ENCODE data around the gene GGACT.
"Not testable (repeated sequence)": the region's sequence is repeated elsewhere in the genome, so short reads cannot be mapped to it uniquely, and the experiment has no call there.

The GGACT gene

DNA sequence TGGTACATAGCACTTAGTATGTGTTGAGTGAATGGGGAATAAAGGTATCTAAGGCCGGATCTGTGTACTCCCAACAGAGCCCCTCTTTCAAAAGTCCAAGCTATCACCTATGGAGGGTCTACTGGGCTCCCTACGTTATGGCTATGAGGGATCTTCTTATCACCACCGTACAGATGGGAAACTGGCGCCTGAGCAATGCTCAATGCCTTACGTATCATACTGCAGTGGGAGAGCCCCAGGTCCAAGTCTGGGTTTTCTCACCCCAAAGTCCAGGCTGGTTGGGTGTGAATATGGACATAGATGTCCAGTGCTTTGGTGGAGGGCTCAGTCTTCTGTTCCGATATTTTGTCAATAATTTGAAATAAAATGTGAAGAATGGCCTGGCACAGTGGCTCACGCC is 13.1 kb upstream of the GGACT start:
- DNase-seq (ENCODE audit: low read depth in 3 of 3, low spot score in 1 of 3) = no peak

DNA sequence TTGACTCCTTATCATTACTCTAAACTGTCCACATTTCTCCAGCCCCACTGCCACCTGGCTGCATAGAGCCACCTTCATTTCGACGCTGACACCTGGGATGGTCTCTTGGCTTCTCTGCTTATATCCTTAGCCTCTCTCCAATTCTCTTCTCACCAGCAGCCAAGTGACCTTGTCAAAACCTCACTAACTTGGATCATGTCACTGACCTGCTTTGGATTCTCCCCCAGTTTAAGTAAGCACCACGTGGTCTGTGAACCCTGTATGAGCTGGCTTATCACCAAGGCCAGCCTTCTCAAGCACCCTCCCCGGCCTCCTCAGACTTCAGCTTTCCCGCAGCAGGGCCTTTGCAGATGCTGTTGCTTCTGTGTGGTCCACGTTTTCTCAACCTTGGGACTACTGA is 12.3 kb upstream of the GGACT start:
- DNase-seq (ENCODE audit: low read depth in 3 of 3, low spot score in 1 of 3) = no peak

DNA sequence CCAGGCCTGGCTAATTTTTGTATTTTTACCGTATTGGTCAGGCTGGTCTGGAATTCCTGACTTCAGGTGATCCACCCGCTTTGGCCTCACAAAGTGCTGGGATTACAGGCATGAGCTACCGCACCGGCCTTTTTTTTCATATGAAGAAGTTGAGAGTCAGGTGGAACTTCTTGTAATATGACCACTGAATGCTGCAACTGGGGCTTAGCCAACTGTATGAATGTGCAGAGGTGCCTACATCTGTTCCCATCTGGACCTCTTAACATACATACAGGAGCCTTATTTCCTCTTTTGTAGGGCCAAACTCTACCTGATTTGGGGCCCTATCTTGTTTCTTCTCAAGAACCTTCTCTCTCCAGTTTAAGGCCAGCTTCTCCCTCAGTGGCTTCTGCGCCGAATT is 11.9 kb upstream of the GGACT start:
- no peak for DNase-seq (ENCODE audit: low read depth in 3 of 3, low spot score in 1 of 3)

DNA sequence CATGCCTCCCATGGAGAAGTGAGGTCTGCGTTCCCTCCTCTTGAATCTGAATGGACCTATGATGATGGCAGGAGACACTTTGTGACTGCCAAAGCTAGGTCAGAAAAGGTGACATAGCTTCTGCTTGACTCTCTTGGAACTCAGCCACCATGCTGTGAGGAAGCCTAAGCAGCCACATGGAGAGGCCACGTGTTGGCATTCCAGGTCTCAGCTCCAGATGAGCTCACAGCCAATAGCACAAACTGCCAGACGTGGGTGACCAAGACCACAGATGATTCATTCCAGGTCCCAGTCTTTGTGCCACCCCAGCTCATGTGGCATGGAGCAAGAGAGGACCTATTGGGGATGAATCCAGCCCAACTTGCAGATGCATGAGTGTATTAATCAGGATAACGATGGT is 8.7 kb upstream of the GGACT start:
- no peak for DNase-seq (ENCODE audit: low read depth in 3 of 3, low spot score in 1 of 3)

DNA sequence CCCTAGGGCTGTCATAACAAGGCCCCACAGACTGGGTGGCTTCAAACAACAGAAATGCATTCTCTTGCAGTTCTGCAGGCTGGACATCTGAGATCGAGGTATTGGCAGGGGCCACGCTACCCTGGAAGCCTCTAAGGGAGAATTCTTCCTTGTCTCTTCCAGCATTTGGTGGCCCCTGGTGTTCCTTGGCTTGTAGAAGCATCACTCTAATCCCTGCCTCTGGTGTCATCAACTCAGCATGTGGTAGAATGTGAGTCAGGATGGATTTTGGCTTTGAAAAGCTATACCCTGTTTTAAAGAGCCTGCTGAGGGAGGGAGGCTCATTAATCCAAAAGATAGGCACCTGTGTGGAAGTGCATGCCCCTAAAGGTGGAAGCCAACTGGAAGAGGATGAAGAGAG is 7.9 kb upstream of the GGACT start:
- no peak for DNase-seq (ENCODE audit: low read depth in 3 of 3, low spot score in 1 of 3)

DNA sequence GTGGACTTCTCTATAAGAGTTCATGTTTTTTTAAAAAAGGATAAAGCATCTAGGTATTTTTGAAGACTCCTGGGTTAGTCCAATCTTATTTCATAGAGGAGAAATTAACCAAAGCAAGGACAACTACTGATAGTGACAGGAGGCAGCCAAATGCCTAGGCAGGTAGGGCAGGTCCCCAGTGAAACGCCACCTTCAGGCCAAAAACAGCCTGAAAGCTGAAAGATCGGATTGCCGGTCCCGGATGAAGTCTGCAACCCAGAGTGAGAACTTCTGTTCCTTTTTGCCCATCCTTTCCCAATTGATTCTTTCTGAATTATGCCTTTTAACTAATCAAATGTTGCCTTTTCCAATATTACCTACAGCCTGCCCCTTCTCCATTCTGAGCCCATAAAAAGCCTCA is 6.1 kb upstream of the GGACT start:
- DNase-seq (ENCODE audit: low read depth in 3 of 3, low spot score in 1 of 3) = no peak

DNA sequence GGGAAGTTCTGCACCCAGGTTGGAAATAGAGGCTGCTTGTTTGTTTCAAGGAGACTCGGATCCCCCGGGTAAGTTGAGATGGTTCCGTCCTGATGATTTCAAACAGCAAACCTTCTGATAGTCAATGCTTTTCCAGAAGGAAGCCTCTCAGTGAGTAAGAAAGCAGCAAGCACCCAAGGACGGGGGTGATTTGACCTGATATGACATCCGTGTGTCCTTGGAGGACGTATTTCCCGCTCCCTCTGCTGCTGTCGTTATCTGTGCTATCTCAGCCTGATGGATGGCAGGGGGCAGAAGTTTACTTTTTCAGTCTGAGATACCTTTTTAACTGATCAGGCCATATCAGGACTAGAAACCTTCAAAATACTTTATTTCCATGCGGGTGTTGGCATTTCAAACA is 5.7 kb upstream of the GGACT start:
- DNase-seq (ENCODE audit: low read depth in 3 of 3, low spot score in 1 of 3) = no peak

DNA sequence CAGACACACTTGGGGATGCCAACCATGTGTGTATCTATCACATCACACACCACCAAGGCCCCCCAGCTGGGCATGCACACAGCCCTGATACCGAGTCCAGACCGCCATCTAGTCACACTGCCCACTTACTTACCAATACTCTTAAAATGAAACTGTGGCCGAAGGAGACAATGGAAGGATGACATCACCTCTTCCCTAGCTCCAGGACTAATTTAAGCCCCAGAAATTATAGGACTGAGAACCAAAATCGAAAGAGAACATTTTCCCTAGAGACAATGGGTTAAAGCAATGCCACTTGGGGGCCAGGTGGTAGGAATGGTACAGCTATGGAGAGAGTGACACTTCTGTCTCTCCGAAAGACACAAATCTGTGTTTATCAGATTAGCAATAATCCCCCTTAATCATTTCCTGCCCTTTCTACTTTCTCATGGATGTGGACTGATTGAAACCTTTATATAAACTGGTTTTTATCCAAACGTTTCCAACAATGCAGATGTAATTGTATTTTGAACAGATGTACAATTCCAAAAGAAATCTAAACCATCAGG is 663 bp upstream of the GGACT start:
- DNase-seq (ENCODE audit: low read depth in 3 of 3, low spot score in 1 of 3) = no peak

DNA sequence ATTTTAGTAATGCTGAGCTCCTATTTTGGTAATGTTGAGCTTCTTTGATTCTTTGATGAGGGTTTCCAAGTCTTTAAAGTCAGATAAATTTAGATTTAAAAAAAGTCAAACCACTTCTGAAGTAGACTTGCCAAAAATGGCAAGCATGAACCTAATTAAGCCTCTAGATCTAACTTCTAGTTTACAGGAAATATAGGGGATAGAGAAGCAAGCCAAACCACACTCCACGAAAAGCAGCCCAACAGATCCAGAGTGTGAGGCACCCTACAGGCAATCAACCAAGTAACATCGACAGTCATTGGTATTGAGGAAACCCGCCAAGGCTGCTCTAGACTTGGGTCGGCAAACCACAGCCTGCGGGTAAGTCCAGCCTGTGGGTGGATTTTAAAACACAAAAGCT is 3.7 kb downstream of the GGACT start:
- no peak for DNase-seq (ENCODE audit: low read depth in 3 of 3, low spot score in 1 of 3)

DNA sequence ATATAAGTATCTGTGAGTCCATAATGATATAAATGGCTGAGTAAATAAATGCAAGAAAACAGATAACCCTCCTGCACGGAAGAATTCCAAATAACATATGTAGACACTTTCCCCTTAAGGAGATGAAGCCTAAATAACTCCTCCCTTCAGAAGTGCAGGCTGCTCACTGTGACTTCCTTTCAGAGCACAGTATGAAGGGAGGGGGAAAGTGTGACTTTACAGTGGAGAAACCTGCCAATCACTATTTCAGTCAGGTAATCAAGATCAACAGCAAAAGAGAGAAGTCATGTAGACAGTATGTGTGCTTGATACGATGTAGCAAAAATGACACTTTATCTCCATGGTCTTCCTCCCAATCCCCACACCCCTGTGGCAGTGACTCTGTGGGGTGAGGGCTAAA is 7.1 kb downstream of the GGACT start:
- DNase-seq (ENCODE audit: low read depth in 3 of 3, low spot score in 1 of 3) = no peak

DNA sequence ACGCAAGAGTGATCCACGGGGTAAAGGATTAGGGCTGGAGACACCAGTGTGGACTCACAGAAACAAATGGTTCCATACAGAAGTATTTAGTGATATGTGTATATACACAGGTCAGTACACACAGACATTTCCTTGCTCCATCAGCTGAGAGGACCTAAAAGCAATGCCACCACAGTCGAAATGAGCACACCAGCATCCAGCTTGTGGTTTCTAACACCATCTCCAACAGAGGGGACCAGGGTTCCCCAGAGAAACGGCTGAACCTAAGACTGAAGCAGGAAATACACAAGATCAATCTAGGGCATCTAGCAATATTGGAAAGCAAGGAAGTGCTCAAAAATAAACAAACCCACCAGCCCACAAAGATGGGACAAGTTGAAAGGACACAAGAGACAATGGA is 7.6 kb downstream of the GGACT start:
- DNase-seq (ENCODE audit: low read depth in 3 of 3, low spot score in 1 of 3) = no peak

DNA sequence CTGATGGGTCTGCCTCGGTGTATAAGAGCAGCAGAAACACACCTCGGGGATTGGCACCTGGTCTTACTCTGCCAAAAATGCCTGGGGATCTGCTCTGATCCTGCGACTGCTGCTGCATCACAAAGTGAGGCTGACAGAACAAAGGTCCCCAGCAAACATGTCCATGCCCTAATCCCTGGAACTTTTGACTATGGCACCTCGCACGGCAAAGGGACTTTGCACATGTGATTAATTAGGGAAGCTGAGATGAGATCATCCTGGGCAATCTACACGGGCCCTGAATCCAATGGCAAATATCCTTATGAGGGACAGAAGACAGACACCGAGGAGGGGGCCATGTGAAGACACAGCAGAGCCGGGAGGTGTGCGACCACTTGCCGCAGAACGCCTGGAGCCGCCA is 8.5 kb downstream of the GGACT start:
- DNase-seq (ENCODE audit: low read depth in 3 of 3, low spot score in 1 of 3) = no peak

DNA sequence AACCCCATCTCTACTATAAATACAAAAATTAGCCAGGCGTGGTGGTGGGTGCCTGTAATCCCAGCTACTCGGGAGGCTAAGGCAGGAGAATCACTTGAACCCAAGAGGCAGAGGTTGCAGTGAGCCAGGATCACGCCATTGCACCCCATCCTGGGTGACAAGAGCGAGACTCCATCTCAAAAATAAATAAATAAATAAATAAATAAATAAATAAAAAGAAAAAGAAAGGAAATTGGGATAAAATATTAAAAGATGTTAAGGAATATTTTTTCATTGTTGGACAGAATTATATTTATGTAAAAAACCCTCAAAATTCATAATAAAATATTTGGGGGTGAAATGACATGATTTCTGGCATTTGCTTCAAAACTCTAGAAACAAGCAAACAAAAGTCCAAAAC is 11.3 kb downstream of the GGACT start:
- DNase-seq (ENCODE audit: low read depth in 3 of 3, low spot score in 1 of 3) = not testable (repeated sequence)

DNA sequence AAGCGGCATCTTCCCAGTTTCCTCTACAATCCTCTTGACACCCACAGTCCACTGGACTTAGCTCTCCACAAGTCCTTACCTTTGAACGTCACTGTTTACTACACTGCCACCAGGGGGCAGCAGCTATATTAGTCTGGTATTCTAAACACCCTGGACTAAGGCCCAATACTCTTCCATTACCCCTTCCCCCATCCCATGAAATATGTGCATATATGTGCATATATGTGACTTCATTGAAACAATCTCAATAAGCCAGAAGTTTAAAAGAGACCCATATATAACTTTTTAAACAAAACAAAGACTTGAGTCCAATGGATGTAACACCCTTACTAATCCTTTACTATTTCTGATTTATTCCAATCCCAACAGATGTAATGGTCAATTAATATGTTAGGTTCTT is 15.5 kb downstream of the GGACT start:
- DNase-seq (ENCODE audit: low read depth in 3 of 3, low spot score in 1 of 3) = peak; percentile 54 to 57 (median 55)

DNA sequence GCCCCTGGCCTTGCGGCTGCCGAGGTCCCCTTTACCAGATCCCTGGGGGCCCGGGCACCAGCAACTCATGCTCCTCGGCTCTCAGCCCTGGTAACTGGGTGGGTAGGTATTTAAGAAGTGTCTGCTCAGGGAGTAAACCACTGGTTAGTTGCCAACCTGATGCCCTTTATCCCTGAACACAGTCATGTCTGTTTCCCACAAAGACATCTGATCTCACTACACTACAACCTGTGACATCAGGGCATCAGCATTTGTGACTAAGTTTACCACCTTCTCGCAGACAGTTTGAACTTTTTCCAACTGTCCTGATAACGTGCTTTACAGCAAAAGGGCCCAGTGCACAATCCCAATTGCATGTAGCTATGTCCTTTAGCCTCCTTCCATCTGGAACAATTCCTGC is 22.0 kb downstream of the GGACT start:
- DNase-seq (ENCODE audit: low read depth in 3 of 3, low spot score in 1 of 3) = no peak

DNA sequence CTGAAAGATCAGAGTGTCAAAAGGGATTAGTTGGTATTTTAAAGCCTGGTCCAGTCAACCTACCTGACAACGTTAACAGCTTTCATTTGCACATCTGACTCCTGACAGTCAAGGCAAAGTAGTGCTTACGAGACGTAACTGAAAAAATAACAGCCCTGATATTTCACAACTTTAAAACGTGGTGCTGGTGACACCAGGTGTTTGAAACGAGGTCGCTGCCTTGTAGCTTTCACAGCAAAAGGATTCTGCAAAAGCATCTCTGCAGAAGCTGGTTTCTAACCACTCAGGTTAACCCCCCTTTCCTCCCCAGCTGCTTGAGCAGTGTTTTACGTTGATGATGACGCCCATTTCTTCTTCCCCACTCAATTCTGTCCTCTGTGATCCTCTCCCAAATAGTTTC is 23.3 kb downstream of the GGACT start:
- DNase-seq (ENCODE audit: low read depth in 3 of 3, low spot score in 1 of 3) = no peak

DNA sequence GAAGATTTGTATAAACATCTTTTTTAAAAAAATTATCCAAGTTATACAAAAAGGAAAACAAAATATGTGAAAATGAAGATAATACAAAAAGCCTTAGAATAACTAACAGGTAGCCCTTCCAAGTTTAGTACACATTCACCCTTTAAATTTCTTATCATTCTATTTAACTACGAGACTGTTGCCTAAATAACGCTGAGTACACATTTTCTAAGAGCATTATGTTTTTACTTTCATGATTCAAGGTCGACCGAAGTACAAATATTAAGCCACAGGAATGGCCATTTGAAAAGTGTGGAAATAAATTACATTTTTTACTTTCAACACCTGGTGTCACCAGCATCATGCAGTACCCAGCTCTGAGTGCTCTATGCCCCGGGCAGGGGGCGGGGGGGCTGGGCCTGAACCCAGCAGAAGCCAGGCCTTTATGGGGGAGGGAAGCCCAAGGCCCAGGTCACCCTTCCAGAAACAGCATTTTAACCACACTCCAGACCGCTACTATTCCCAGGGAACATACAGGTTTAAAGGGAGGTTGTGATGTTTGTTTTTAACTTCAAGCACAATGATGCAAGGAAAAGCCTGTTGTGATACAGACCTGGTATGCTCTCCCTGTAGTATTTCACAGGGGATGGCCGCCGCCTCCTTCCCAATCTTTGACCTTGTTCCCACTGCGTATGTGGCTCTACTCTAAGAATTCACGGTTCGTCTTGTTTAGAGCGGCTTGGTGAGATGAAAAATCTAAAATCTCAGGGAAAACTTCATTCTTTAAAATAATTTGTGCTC is 24.0 kb downstream of the GGACT start:
- no peak for DNase-seq (ENCODE audit: low read depth in 3 of 3, low spot score in 1 of 3)

DNA sequence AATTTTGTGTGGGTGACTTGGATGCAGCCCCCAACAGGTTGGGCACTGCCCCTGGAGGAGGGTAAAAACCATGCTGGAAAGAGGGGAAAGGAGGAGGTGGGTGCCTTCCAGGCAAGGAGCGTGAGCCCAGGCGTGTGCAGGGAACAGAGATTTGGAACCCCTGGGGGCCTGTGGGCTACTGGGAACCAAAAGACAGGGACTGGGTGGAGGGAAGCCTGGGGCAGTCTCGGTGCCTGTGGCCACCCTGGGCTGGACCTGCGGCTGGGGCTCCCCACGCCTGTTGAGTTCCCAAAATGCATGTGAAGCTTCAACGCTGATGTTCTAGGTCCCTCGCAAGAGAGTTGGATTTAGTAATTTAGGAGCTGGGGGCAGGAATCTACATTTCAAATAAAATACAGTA is 24.8 kb downstream of the GGACT start:
- DNase-seq (ENCODE audit: low read depth in 3 of 3, low spot score in 1 of 3) = no peak

DNA sequence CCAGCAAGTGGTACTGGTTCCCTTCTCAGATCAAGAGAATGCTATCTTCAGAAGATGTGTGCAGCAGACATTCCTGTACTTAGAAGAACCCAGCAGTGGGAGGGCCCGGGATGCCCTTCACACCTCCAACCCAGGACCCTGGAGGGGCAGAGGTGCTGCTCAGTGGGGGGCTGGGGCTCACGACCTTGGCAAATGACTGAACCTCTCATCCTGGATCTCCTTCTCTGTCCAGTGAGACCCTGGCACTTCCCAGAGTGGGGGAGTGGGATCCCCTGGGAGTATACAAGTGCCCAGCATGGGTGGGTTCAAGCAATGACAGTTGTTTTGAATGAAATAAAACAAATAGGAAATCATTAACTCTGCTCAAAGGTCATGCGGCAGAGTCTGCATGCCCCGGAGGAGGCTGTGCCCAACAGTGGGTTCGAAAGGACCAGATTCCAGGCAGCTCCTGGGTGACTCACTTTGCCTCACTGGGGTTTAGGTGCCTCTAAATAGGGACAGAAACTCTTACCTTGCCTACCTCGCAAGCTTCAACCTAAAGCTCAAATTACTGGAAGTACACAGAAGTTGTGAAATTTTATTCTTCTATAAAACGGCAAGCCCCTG is 26.9 kb downstream of the GGACT start:
- DNase-seq (ENCODE audit: low read depth in 3 of 3, low spot score in 1 of 3) = no peak

DNA sequence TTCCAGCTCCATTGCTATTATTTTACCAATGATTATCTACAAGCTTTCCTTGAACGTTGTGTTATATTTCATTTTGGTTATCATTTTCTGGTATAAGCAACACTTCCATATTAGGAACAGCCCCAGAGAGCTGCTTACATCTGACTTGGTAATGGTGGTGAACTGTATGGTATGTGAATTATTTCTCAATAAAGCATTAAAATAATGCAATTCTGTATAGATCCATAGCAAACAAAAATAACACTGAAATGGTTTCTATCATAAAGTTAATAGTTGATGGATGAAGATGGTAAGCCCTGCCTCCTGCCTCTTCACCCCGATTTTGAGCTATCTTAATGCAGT is 27.5 kb downstream of the GGACT start:
- DNase-seq (ENCODE audit: low read depth in 3 of 3, low spot score in 1 of 3) = no peak

DNA sequence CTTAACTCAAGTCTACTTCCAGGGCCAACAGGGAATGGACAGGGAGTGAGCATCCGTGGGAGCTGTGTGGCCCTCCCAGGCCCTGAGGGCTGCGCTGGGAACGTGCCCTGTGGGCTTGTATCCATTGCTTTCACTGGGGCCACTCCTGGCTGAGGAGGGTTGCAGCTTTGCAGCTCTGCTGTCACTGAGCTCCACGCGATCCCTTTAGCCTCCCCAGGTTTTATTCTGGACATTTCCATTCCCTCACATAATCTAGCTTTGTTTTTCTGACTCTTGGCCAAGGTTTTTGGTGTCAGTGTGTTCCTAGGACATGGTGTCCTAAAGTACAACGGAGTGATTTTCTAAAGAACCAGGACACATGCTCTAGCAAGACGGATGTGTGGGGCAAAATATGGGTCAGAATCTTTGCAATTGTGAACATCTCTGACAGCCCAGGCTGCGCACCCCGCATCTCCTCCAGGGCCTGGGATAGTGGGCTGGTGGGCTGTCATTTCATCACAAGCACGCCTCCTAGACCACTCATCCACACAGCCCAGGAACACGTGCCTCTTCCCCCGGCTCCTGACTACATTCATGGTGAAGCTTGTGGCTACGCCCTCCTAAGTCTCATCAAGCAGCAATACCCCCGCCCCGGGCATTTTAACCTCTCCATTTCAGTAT is 28.0 kb downstream of the GGACT start:
- DNase-seq (ENCODE audit: low read depth in 3 of 3, low spot score in 1 of 3) = no peak

DNA sequence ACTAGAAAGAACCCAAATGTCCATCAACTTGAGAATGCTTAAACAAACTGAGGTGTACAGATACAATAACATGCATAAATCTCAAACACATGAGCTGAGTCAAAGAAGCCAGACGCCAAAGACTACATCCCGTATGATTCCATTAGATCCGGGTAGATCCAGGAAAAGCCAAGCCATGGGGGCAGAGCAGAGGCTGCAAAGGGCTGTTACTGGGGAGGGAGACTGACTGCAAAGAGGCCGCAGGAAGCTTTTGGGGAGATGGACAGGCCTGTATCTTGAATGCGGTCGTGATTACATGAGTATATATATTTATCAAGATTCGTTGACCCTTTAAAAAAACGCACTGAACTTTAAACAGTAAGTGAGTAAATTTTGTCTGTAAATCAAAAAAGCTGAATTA is 28.7 kb downstream of the GGACT start:
- no peak for DNase-seq (ENCODE audit: low read depth in 3 of 3, low spot score in 1 of 3)

DNA sequence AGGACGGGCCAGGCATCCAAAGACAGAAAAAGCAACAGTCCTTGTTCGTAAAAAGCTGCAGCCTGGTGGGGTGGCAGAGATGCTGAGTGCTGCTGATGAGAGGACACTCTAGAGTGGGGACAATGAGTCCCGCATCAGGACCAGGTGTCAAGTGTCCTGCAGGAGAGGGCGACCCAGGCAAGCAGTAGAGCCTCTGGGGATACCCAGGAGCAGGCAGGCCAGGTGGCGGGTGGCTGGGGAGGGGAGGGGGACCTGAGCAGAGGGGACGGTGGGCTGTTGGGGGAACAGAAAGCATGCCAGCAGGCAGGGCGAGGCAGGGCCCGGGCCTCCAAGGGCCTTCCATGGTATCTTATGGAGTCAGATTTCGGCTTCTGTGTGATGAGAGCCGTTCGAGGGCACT is 35.8 kb downstream of the GGACT start:
- DNase-seq (ENCODE audit: low read depth in 3 of 3, low spot score in 1 of 3) = no peak

Data from stimulated activated CD4-positive, alpha-beta T cell treated with anti-CD3 and anti-CD28 coated beads, TNF-alpha, amount 100 ng/mL, for 1 hour (primary cell).